Measurements from ENCODE around the gene FBXO42. TPM values are rescaled to one million over a fixed set of nuclear protein-coding genes. Genes with fewer than 3 reads are reported as not detected.

The FBXO42 gene
- total and polyA plus RNA-seq, 2 of the 8 experiments (the other 6 are each of a cell fraction or from before 2014, with no cell fraction given) = 15.1 to 17.0 TPM

DNA sequence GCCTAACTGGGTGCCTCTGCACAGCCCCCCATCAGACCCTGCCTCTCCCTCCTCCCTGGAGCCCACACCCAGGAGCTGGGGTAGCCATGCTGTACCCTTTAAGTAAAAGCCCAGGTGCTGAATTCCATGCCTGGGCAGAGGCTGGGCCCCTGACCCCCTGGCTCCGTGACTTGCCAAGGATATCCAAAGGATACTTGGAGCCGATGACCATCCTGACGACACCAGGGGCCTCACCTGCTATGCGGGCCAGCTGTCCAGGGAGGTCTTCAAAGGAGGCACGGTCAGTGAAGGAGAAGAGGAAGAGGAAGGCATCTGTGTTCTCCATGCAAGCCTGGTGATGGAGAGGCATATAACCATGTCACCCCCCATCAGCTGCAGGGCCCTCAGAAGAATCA, 120.0 kb downstream of the FBXO42 start (continued):
- TF ChIP-seq, protein P1, sequence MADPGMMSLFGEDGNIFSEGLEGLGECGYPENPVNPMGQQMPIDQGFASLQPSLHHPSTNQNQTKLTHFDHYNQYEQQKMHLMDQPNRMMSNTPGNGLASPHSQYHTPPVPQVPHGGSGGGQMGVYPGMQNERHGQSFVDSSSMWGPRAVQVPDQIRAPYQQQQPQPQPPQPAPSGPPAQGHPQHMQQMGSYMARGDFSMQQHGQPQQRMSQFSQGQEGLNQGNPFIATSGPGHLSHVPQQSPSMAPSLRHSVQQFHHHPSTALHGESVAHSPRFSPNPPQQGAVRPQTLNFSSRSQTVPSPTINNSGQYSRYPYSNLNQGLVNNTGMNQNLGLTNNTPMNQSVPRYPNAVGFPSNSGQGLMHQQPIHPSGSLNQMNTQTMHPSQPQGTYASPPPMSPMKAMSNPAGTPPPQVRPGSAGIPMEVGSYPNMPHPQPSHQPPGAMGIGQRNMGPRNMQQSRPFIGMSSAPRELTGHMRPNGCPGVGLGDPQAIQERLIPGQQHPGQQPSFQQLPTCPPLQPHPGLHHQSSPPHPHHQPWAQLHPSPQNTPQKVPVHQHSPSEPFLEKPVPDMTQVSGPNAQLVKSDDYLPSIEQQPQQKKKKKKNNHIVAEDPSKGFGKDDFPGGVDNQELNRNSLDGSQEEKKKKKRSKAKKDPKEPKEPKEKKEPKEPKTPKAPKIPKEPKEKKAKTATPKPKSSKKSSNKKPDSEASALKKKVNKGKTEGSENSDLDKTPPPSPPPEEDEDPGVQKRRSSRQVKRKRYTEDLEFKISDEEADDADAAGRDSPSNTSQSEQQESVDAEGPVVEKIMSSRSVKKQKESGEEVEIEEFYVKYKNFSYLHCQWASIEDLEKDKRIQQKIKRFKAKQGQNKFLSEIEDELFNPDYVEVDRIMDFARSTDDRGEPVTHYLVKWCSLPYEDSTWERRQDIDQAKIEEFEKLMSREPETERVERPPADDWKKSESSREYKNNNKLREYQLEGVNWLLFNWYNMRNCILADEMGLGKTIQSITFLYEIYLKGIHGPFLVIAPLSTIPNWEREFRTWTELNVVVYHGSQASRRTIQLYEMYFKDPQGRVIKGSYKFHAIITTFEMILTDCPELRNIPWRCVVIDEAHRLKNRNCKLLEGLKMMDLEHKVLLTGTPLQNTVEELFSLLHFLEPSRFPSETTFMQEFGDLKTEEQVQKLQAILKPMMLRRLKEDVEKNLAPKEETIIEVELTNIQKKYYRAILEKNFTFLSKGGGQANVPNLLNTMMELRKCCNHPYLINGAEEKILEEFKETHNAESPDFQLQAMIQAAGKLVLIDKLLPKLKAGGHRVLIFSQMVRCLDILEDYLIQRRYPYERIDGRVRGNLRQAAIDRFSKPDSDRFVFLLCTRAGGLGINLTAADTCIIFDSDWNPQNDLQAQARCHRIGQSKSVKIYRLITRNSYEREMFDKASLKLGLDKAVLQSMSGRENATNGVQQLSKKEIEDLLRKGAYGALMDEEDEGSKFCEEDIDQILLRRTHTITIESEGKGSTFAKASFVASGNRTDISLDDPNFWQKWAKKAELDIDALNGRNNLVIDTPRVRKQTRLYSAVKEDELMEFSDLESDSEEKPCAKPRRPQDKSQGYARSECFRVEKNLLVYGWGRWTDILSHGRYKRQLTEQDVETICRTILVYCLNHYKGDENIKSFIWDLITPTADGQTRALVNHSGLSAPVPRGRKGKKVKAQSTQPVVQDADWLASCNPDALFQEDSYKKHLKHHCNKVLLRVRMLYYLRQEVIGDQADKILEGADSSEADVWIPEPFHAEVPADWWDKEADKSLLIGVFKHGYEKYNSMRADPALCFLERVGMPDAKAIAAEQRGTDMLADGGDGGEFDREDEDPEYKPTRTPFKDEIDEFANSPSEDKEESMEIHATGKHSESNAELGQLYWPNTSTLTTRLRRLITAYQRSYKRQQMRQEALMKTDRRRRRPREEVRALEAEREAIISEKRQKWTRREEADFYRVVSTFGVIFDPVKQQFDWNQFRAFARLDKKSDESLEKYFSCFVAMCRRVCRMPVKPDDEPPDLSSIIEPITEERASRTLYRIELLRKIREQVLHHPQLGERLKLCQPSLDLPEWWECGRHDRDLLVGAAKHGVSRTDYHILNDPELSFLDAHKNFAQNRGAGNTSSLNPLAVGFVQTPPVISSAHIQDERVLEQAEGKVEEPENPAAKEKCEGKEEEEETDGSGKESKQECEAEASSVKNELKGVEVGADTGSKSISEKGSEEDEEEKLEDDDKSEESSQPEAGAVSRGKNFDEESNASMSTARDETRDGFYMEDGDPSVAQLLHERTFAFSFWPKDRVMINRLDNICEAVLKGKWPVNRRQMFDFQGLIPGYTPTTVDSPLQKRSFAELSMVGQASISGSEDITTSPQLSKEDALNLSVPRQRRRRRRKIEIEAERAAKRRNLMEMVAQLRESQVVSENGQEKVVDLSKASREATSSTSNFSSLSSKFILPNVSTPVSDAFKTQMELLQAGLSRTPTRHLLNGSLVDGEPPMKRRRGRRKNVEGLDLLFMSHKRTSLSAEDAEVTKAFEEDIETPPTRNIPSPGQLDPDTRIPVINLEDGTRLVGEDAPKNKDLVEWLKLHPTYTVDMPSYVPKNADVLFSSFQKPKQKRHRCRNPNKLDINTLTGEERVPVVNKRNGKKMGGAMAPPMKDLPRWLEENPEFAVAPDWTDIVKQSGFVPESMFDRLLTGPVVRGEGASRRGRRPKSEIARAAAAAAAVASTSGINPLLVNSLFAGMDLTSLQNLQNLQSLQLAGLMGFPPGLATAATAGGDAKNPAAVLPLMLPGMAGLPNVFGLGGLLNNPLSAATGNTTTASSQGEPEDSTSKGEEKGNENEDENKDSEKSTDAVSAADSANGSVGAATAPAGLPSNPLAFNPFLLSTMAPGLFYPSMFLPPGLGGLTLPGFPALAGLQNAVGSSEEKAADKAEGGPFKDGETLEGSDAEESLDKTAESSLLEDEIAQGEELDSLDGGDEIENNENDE (IDR thresholded peaks at IDR 0.05; ENCODE audit: insufficient replicate concordance, low read length) = no peak
- TF ChIP-seq EP300 (IDR thresholded peaks at IDR 0.05; ENCODE audit: borderline replicate concordance in 1 of 2, low read depth in 2 of 2, low read length in 2 of 2) = no peak
